K562 (cell line): ENCODE measurements around the gene LINGO4. TPM values are rescaled to one million over a fixed set of nuclear protein-coding genes. Genes with fewer than 3 reads are reported as not detected.

Experiments
- CHD1 ChIP-seq: fragments of 200-600 bp; sonication (generic); IDR thresholded peaks from one replicate; pipeline ENCODE4 v1.6.1; 2012; ENCODE audit warnings: mild to moderate bottlenecking, moderate library complexity, low read length, inconsistent platforms
- E4F1 ChIP-seq: fragments of 250-450 bp; sonication (Bioruptor Pico); IDR thresholded peaks from 2 replicates; pipeline ENCODE4 v1.5.0; 2021; ENCODE audit warnings: mild to moderate bottlenecking, borderline replicate concordance
- GTF2E2 ChIP-seq: fragments of 200-800 bp; sonication (Bioruptor generic); IDR thresholded peaks from 2 replicates; pipeline ENCODE4 v1.6.1; 2016; ENCODE audit warnings: missing genetic modification characterization, missing compliant biosample characterization
- KDM5B ChIP-seq: fragments of 200-600 bp; sonication (generic); IDR thresholded peaks from 2 replicates; pipeline ENCODE4 v1.6.1; 2012; ENCODE audit warnings: low read depth, mild to moderate bottlenecking, moderate library complexity, low read length, control low read depth, inconsistent platforms; ENCODE audit not compliant: insufficient replicate concordance
- MAFF ChIP-seq: IDR thresholded peaks from 2 replicates; pipeline ENCODE4 v1.6.1; 2012; ENCODE audit warnings: low read length, improper control_type of control experiment
- MAFG ChIP-seq: fragments of 450-650 bp; conservative IDR thresholded peaks from 2 replicates; pipeline ENCODE4 v1.6.1; 2016; ENCODE audit warnings: missing genetic modification characterization, missing compliant biosample characterization
- MECOM ChIP-seq: fragments of 250-450 bp; sonication (Bioruptor Pico); IDR thresholded peaks from 2 replicates; pipeline ENCODE4 v1.8.0; 2022; ENCODE audit warnings: inconsistent platforms
- MITF ChIP-seq: IDR thresholded peaks from 2 replicates; pipeline ENCODE4 v1.6.1; 2014; ENCODE audit warnings: antibody characterized with exemption
- MTA1 ChIP-seq: fragments of 450-650 bp; IDR thresholded peaks from 2 replicates; pipeline ENCODE4 v1.6.1; 2017; ENCODE audit warnings: borderline replicate concordance
- NCOR1 ChIP-seq: fragments of 450-650 bp; IDR thresholded peaks from 2 replicates; pipeline ENCODE4 v1.6.1; 2016; ENCODE audit warnings: mild to moderate bottlenecking, moderate library complexity
- NELFE ChIP-seq: IDR thresholded peaks from 2 replicates; pipeline ENCODE4 v1.6.1; 2011; ENCODE audit warnings: mild to moderate bottlenecking; ENCODE audit not compliant: insufficient read depth, insufficient read length
- PHF20 ChIP-seq: fragments of 450-650 bp; IDR thresholded peaks from 2 replicates; pipeline ENCODE4 v1.6.1; 2018; ENCODE audit not compliant: partially characterized antibody
- SRF ChIP-seq, 2 experiments: fragments of 250-450, 450-650 bp in 1 of 2; sonication (Bioruptor Pico) in 1 of 2; sonication (generic) in 1 of 2; formaldehyde crosslinking; IDR thresholded peaks; 2 replicates each; pipeline versions ENCODE4 v1.5.0 to v1.5.1; 2020 to 2022; ENCODE audit warnings: mild to moderate bottlenecking in 1 of 2, missing genetic modification reagents in 1 of 2
- TAL1 ChIP-seq: fragments of 450-650 bp; IDR thresholded peaks from 2 replicates; pipeline ENCODE4 v1.6.1; 2016; ENCODE audit warnings: mild to moderate bottlenecking
- TCF7L2 ChIP-seq: fragments of 150-350 bp; IDR thresholded peaks from 2 replicates; pipeline ENCODE4 v1.6.1; 2016; ENCODE audit warnings: low read depth, mild to moderate bottlenecking, low read length, moderate library complexity
- XRCC3 ChIP-seq: fragments of 450-650 bp; IDR thresholded peaks from 2 replicates; pipeline ENCODE4 v1.6.1; 2017; ENCODE audit warnings: mild to moderate bottlenecking, moderate library complexity
- ZBTB7A ChIP-seq: IDR thresholded peaks from 2 replicates; pipeline ENCODE4 v1.6.1; 2011; ENCODE audit warnings: low read depth, mild to moderate bottlenecking, low read length, moderate library complexity, borderline replicate concordance; ENCODE audit not compliant: control insufficient read depth
- ZNF280A ChIP-seq: fragments of 450-650 bp; IDR thresholded peaks from 2 replicates; pipeline ENCODE4 v1.6.1; 2018; ENCODE audit warnings: mild to moderate bottlenecking, low read depth; ENCODE audit not compliant: partially characterized antibody
- ZNF280B ChIP-seq: fragments of 250-450 bp; sonication (Bioruptor Pico); IDR thresholded peaks from 2 replicates; pipeline ENCODE4 v1.5.1; 2021; ENCODE audit warnings: mild to moderate bottlenecking
- ZNF431 ChIP-seq: sonication (generic); formaldehyde crosslinking; IDR thresholded peaks from 2 replicates; pipeline ENCODE4 v1.8.0; 2022; ENCODE audit warnings: mild to moderate bottlenecking, missing genetic modification reagents
- polyA plus RNA-seq, 8 experiments: library from polyadenylated mRNA; depleted of rRNA in 4 of 8; stranded (reverse) in 5 of 8; unstranded in 3 of 8; fragments of >200 nt; fragmentation: Nextera tagmentation in 2 of 8; fragmentation: Illumina TruSeq in 1 of 8; extraction: Ambion mirVana in 2 of 8; extraction: Trizol in 1 of 8; gene quantifications; 2 replicates each; pipeline versions ENCODE4 v1.2.1 to v1.2.3, GENCODE V29; 2011 to 2014; ENCODE audit warnings: inconsistent platforms in 1 of 8, missing spikeins in 1 of 8
- total RNA-seq, 7 experiments: library from RNA; depleted of rRNA in 6 of 7; stranded (reverse); fragments of >200 nt in 6 of 7; fragmentation: Illumina TruSeq in 2 of 7; extraction: Trizol in 2 of 7; gene quantifications; 2 replicates each; pipeline versions ENCODE4 v1.2.1 to v1.2.3, GENCODE V29; 2011 to 2021; ENCODE audit warnings: low replicate concordance in 1 of 7

The LINGO4 gene
- total and polyA plus RNA-seq, 9 of the 15 experiments (the other 6 are each of a cell fraction or from before 2014, with no cell fraction given): not detected

GRCh38 chr1:151790071-151790939 lies 14.9 kb downstream of the LINGO4 start, which contains the start of gene TDRKH (continued):
- TF ChIP-seq E4F1 (no peak), ZNF431 (CRISPR knock-in tag) (peak; percentile 47; the same call in 1 of the 2 replicates), MITF (no peak), SRF (CRISPR knock-in tag; IDR thresholded peaks at IDR 0.05) (0 out of 4 replicates have a peak, but pooled peaks of 1 of the 2 experiments have one; percentile 47), KDM5B (no peak), MAFG (tag) (no peak), NELFE (no peak), NCOR1 (no peak), PHF20 (peak; percentile 70), ZNF280A (no peak), CHD1 (no peak), MTA1 (no peak), ZBTB7A (peak; percentile 1; the same call in 1 of the 2 replicates), TAL1 (no peak), TCF7L2 (no peak), MECOM (CRISPR knock-in tag) (no peak), XRCC3 (no peak), GTF2E2 (no peak), ZNF280B (no peak), MAFF (no peak)
